GM19193 (cell line): ENCODE data around the gene RFFL.

ENCODE experiments used
- POLR2A ChIP-seq: IDR thresholded peaks from 4 replicates; pipeline ENCODE4 v1.6.1; 2011; ENCODE audit not compliant: insufficient read depth, insufficient read length; ENCODE audit errors: extremely low read depth

The RFFL gene

DNA sequence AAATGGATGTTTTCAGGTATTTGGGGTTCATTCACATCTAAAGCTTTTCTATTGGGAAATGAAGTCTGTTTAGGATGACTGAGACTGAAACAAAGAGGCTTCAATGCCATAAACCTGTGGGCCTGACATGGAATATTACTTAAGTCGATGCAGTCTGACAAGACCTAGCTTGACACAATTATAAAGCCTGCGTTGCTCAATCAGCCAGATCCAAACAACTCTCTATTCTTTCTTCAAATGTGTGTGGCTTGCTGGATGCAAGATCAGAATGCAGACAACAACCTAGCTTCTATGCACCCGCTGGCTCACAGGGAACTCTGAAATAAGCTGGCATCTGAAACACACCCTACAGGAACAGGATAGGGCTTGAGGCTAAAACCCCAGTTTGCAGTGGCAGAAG lies 40.0 kb downstream of the RFFL start:
- TF ChIP-seq POLR2A = no peak

DNA sequence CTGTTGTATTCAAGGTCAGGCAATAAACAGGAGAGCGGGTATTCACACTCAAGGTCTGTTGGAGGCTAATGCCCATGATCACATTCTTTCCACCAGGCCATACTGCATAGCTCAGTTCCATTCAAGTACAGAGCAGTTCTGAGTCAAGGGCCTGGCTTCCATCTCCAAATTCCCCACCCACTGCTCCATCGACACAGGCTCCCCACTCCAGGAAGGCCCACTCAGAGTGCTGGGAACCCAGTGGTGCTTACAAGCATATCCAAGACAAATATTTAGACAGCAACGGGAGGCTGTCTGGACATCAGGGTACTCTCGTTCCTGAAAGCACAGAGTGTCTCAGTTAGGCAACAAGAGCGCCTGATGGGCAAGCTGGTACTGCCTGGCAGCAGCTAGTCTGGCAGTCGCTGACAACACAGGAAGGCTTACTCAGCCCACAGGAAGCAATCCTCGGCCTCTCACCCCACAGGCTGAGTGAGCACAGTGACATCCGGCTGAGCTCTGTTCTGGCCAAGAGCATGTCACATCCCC lies 40.9 kb downstream of the RFFL start:
- TF ChIP-seq POLR2A = no peak

DNA sequence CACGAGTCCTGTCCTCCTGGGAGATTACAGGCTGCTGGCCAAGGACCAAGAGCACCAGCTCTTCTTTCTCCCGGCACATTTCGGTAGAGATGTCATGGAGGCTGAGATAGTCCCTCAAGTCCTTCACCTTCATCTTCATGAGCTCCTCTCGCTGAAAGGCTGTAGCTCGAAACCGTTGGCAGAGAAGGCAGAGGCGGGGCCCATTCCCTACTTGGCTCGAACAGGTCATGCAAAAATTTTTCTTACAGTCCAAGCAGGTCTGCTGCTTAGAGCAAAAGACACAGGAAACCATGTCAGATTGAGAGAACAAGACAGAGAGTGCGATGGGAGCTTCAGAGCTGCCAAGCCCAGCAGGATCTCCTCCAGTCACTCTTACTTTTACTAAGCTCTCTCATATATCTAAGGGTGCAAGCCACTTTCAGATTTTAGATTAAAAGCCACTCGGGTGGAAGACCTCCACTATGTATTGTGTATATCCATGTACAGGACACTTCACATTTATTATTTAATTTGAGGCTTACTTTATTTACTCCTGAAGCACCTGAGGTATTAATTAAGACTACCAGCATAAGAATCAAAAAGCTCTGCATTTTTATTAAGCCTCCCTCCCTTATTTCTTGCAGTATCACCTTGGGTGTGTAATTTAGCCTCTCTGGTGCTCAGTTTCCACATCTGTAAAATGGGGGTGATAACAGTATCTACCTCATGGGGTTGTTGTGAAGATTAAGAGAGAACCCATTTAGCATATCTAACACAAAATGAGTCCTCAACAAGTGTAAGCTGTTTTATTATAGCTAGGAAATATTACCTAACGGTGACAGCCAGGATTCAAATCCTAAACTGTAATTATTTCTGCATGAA lies 41.8 kb downstream of the RFFL start:
- TF ChIP-seq POLR2A = no peak

DNA sequence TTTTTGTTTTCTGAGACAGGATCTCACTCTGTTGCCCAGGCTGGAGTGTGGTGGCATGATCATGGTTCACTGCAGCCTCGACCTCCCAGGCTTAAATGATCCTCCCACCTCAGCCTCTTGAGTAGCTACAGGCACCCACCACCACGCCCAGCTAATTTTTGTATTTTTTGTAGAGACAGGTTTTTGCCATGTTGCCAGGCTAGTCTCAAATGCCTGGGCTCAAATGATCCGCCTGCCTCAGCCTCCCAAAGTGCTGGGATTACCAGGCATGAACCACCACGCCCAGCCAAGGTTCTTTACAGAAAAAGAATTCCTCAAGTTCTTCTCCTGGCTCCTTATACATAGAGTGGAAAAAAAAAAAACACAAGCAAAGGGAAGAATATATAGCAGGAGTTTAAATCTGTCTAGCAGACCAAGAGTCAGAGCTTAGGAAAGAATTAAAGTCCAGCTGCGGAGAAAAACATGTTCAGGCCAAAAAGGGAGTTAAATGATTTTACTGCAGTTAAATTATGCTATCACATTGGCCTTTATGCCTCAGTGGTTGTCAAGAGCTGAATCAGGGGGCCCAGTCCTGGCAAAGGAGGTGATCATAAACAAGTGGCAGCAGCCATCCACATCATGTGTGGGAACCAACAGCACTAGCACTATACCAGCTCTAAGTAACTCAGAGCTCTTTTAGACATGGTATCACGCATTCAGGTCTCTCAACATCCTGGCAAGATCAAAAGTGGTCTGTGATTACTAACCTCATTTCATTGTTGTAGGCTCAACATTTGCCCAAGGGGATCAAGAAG lies 43.9 kb downstream of the RFFL start:
- TF ChIP-seq POLR2A = no peak

DNA sequence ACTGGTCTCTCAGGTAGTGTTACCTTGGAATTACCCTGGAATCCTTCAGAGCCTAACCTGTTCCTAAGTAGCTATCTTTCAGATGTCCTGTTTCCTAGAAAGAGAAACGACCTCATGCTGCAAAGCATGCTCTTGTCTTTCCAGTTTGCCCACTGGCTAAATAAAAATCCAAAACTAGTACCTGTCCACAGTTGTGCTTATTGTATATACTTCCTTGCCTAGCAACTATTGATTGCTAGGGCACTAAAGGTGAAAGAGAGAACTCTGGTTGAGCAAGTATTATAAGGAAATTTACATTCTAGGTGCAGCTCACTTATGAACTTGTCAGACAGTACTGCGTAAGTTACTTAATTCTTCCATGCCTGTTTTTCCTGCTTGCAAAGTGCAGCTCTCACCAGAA lies 44.7 kb downstream of the RFFL start:
- no peak for TF ChIP-seq POLR2A

DNA sequence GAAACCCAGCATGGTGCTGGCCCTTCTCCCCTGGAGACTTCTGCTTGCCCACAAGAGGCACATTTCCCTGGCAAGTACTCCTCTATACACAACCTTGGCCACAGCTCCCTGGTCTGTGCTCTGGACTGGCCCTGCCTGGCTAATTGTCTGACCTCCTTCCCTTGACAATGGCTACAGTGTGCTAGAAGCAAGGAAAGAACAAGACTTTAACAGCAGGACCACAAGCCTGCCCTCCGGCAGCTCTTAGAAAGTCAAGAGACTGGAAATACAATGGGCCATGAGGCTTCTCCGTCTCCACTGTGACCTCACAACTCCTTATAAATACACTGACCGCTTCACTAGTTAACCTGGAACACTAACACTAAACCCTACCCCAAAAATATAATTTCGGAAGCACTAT lies 46.5 kb downstream of the RFFL start:
- TF ChIP-seq POLR2A = no peak

DNA sequence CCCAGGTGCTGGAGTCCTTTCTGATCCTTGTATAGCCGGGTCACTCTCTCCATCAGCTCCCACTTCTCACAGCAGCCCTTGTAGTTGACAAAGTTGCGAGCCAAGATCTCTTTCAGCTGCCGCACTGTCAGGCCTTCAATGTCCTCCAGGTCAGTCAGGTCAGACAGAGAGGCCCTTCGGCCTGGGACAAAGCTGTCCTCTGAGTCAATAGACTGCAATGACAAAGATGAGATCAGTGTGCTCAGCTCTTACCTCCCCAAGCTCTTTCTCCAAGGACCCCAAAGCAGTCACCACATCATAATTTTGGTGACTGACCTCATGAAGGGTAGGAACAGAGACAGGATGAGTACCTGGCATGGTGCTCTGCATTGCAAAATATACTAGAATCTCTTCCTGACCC lies 47.1 kb downstream of the RFFL start:
- TF ChIP-seq POLR2A = no peak

DNA sequence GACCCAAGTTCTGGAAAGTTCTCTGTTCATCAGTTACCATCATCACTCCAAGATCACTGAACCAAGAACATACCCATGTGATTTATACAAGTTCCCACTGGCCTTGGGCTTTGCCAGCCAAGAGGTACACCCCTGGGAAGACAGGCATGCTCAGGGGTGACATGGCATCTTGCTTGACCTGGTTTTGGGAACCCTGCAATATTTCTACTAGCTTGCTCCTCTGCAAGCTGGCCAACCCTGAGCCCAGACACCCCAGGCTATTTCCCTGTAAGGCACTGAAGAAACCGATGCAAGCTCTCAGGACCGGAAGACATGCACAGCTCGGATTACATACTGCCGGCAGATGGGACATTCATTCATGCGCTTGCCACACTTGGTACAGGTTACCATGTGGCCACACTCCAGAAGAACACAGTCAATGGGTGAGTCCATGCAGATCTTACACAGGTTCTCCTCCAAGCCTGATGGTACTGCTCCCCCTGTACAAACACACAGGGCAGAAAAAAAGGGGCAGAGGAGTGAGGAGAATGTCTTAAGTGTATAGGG lies 51.8 kb downstream of the RFFL start:
- no peak for TF ChIP-seq POLR2A

DNA sequence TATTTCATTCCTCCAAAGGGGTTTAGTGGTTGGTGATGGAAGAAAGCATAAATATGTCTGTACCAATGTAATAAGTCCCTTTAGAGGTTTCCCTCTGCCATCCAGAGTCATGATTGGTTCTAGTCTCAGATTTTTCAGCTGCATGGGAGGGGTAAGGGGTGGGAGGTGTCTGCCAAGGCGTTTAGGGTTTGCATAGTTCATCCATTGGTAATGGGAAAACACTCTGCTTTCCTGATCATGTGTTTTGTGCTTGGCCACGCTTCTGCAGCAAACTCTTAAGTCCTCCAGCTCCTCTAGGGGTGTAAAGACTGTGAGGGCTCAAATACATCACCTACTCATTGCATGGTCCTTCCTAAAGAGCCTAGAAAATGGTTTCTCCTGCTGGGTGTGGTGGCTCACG lies 53.4 kb downstream of the RFFL start:
- no peak for TF ChIP-seq POLR2A

DNA sequence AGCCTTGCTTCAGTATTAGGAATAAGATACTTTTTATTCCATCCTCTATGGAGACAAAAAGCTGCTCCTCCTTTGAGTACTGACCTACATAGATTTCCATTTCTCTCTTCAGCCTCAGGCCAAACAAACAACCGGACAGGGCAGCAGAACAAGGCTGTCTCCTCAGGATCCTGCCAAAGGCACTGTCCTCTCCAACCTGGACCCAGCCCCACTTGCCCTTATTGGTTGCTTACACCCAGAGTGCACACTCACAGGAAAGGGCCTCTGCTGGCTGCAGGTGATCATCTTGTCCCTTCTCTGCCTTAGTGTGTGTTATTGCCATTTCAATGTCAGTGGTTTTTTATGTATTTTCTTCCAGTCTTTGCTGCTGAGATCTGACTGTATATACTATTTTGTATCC lies 56.5 kb downstream of the RFFL start:
- no peak for TF ChIP-seq POLR2A

DNA sequence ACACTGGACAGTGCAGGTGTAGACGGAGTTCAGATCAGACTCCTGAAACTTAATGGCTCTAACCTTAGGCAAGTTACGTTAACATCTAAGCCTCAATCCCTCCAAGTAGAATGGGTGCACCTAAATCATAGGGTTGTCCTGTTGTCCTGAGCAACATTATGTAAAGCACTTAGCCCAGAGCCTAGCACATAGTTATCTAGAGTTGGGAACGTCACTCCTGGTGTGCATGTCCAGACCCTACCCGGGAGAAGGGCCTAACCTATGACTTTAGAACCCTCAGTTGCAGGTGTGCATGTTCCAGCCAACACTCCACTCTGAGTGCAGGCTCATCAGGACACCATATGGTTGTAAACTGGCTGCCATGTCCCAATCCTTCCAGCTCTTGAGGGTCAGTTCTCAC lies 57.2 kb downstream of the RFFL start:
- TF ChIP-seq POLR2A = no peak

DNA sequence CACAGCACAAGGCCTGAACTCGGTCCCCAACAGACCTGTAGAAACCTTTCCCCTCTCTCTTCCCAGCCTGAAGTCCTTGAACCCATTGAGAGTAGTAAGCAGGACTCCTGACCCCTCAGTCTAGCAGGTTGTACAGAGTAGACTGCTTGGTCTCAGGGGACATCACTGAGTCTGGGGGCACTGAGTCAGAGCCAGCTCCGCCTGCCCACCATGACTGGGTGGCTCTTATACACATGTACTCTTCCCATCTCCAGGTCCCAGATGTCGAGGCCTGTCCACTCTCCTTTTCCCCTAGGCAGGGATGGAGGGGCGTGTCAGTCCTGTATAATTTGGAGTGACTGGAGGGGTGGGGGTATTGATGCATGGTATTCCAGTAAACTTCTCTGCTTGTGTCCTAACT lies 59.7 kb downstream of the RFFL start:
- TF ChIP-seq POLR2A = no peak

DNA sequence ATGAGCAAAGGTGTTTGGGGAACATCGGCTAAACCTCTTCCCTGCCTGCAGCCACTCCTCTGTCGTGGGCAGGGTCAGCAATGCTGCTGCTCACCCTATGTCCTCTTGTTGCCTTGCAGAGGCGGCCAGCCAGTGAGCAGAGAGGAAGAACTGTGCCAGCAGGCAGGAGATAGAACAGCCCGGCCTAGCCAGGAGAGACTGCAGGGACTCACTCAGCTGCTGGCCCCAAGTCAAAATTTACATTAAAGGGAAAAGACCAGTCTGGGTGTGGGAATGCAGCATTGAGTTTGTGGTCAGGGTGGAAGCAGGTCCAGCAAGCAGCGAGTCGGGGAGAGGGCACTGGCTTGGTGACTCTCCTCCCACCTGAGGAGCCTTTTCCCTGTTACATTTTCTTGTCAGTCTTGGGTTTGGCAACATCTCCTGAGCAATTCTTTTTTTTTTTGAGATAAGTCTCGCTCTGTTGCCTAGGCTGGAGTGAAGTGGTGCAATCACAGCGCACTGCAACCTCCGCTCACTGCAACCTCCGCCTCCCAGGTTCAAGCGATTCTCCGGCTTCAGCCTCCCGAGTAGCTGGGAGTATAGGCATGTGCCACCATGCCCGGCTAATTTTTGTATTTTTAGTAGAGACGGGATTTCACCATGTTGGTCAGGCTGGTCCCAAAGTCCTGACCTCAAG lies 60.5 kb downstream of the RFFL start:
- TF ChIP-seq POLR2A = no peak

DNA sequence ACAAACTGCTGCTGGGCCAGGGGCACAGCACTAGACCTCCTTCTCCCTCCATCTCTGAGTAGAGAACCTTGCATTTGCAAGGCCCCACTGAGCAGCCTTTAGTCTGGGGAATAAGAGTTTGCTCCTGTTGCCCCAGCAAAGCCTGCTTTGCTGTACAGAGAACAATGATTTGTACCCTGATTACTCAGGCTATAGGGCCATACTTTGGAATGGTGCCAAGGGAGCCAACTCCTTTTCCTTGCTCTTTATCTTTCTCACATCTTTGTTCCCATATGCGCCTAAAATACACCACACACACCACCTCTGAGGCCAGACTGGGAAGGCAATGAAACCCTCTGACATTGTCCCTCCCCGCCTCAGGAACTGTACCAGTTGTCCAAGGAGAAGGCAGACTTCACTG lies 62.0 kb downstream of the RFFL start:
- no peak for TF ChIP-seq POLR2A

DNA sequence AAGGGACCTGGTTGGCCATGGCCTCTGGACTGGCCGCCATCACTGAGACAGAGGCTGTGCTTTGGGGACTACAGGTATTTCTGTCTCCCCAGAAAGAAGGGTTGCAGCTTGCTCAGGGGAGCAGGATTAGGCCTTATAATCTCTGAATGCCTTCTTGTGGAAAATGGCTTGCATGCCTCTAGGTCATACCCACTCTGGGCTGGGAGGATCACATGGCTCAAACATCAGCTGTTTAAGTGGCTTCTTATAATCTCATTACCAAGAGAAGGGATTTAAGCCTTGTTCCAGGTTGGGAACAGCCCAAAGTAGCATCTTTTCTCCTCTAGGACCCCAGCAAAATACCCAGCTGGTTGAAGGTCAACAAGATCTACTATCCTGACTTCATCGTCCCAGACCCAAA lies 64.1 kb downstream of the RFFL start:
- no peak for TF ChIP-seq POLR2A
